Measurements from ENCODE around the gene ICE1.

DNA sequence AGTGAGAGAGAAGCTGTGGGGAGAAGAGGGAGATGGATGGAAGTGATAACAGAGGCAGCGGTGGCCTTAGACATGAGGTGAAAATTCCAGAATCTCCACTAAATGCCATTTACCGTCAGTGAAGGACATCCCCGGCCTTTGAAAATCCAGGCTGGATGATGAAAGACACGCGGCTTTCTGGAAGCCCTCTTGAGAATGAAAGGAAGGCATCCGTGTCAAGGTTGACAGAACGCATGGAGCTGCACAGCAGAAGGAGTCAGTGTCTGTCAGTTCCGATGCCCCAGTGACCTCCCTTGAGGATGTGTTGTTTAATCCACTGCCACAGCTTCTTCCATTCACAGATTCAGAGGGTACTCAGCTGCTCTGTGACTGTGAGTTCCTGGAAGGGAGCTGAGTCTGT, 114.9 kb downstream of the ICE1 start:
- TF ChIP-seq, protein P1, sequence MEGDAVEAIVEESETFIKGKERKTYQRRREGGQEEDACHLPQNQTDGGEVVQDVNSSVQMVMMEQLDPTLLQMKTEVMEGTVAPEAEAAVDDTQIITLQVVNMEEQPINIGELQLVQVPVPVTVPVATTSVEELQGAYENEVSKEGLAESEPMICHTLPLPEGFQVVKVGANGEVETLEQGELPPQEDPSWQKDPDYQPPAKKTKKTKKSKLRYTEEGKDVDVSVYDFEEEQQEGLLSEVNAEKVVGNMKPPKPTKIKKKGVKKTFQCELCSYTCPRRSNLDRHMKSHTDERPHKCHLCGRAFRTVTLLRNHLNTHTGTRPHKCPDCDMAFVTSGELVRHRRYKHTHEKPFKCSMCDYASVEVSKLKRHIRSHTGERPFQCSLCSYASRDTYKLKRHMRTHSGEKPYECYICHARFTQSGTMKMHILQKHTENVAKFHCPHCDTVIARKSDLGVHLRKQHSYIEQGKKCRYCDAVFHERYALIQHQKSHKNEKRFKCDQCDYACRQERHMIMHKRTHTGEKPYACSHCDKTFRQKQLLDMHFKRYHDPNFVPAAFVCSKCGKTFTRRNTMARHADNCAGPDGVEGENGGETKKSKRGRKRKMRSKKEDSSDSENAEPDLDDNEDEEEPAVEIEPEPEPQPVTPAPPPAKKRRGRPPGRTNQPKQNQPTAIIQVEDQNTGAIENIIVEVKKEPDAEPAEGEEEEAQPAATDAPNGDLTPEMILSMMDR (IDR thresholded peaks at IDR 0.05; ENCODE audit: low read length), result no peak
- no peak for TF ChIP-seq EZH2 (optimal IDR thresholded peaks at IDR 0.05; ENCODE audit: low read depth, low read length)

Data from MM.1S (cell line).